ENCODE data around the gene PTPDC1.

DNA sequence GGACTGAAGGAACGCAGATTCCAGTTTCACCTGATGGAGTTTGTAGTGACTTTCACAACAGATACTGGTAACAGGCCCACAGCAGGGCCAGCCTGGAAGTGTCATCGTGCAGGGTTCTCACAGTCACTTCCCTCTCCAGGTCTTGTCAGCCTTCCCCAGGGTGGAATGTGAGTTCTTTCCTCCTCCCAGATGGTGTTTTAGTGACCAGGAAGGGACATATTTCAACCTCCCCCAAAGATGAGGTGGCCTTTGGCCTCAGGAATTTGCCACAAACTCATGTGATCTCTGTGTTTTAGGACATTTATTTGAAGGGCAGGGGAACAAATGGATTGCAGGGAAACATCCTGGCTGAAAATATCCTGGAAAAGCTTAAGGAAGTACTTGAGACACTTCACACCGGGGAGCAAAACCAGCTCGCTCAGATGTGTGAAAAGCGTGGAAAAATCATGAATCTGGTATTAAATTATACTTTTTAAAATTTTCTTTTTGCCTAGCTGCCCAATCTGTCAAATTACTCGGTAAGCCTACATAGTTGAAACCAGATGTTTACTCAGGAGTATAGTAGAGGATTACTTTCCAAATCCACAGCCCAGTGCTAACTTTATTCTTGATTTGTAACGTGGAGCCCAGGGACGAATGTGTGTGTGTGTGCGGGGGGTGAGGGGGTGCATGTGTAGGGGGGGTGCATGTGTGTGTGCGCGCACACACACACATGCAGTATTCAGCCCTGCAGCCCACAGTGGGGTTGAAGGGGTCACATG is 66.8 kb downstream of the PTPDC1 start:
- no peak for TF ChIP-seq FOXA1 (IDR thresholded peaks at IDR 0.05)
- no peak for TF ChIP-seq HDGF (IDR thresholded peaks at IDR 0.05; ENCODE audit: borderline replicate concordance)
- TF ChIP-seq BHLHE40 (IDR thresholded peaks at IDR 0.05; ENCODE audit: borderline replicate concordance), result no peak

Measured in HEK293T (cell line).